Activated B cell treated with CpG ODN at 0.5 μM for 24 hours (primary cell): Measurements from ENCODE around the gene LONP2. TPM values are rescaled to one million over a fixed set of nuclear protein-coding genes. Genes with fewer than 3 reads are reported as not detected.

Experiments
- ATAC-seq: fragments of 200-7000 bp; cut with Tn5 transposase; one replicate; pipeline ENCODE4 v1.10.0; 2021; ENCODE audit warnings: low read depth, mild to moderate bottlenecking, moderate library complexity
- CTCF ChIA-PET: fragments of 350-600 bp; sonication (Branson Sonifier 250); formaldehyde crosslinking; loops from one replicate; lab custom pipeline; 2021; ENCODE audit warnings: antibody characterized with exemption; lab: Charles Lee
- POLR2A ChIA-PET: fragments of 350-600 bp; sonication (Branson Sonifier 250); formaldehyde crosslinking; loops from one replicate; lab custom pipeline; 2021; ENCODE audit warnings: antibody characterized with exemption; lab: Charles Lee
- DNase-seq: peaks from one replicate; pipeline ENCODE4 v3.0.0; 2022
- H3K27ac Mint-ChIP-seq: one replicate; pipeline ENCODE4 v1.8.0; 2020; ENCODE audit warnings: mixed read lengths
- H3K27me3 Mint-ChIP-seq: one replicate; pipeline ENCODE4 v1.8.0; 2021; ENCODE audit warnings: mixed read lengths
- H3K36me3 Mint-ChIP-seq: one replicate; pipeline ENCODE4 v1.8.0; 2021; ENCODE audit warnings: low read depth, mixed read lengths
- H3K4me1 Mint-ChIP-seq: one replicate; pipeline ENCODE4 v1.8.0; 2021; ENCODE audit warnings: mixed read lengths
- H3K4me3 Mint-ChIP-seq: one replicate; pipeline ENCODE4 v1.8.0; 2020; ENCODE audit warnings: mild to moderate bottlenecking, mixed read lengths
- H3K9me3 Mint-ChIP-seq: one replicate; pipeline ENCODE4 v1.8.0; 2020; ENCODE audit warnings: mixed read lengths
- CTCF ChIP-seq: fragments of 200-600 bp; IDR thresholded peaks from one replicate; pipeline ENCODE4 v1.8.0; 2022; ENCODE audit warnings: antibody characterized with exemption, mild to moderate bottlenecking
- intact Hi-C: fragments of 100-400 bp; cut with micrococcal nuclease; formaldehyde crosslinking; loops from one replicate; pipeline ENCODE4 v1.15.1; 2024
- total RNA-seq: library from RNA; stranded (reverse); gene quantifications from 2 replicates; pipeline ENCODE4 v1.2.3, GENCODE V29; 2022

LONP2 gene
- total RNA-seq, 1 donor from 2014 or later, result 72.7 TPM

- ATAC-seq, result no peak
- H3K27ac Mint-ChIP-seq, result no peak overlapping the region
- CTCF ChIA-PET, result no interaction called here
Measured at GRCh38 chr16:48215738-48216137, 28.4 kb upstream of the LONP2 start.

GRCh38 chr16:48217708-48218107, 26.4 kb upstream of the LONP2 start:
- no peak for ATAC-seq
- peaks cover 5% of the 10 kb centered on the region for H3K27me3 Mint-ChIP-seq
- H3K4me1 Mint-ChIP-seq, result no peaks in the 10 kb centered on the region
- no peak for DNase-seq
- no peaks in the 10 kb centered on the region for H3K9me3 Mint-ChIP-seq
- H3K27ac Mint-ChIP-seq, result no peak overlapping the region
- H3K4me3 Mint-ChIP-seq, result no peak overlapping the region
- TF ChIP-seq CTCF, result no peak
- ChIA-PET CTCF (no interaction called here), POLR2A (no interaction called here)
- intact Hi-C loops, result no loop called here
- no peaks in the 10 kb centered on the region for H3K36me3 Mint-ChIP-seq

More at GRCh38 chr16:48215738-48216137, 28.4 kb upstream of the LONP2 start:
- DNase-seq, result no peak
- no peak for TF ChIP-seq CTCF
- Mint-ChIP-seq H3K27me3 (peaks cover 5% of the 10 kb centered on the region), H3K4me1 (no peaks in the 10 kb centered on the region), H3K4me3 (no peak overlapping the region), H3K9me3 (no peaks in the 10 kb centered on the region), H3K36me3 (no peaks in the 10 kb centered on the region)
- intact Hi-C loops, result no loop called here
- POLR2A ChIA-PET, result no interaction called here

- intact Hi-C loops, result no loop called here
- no peak overlapping the region for H3K4me3 Mint-ChIP-seq
- ATAC-seq, result no peak
- no peaks in the 10 kb centered on the region for H3K36me3 Mint-ChIP-seq
- ChIA-PET POLR2A (no interaction called here), CTCF (no interaction called here)
- H3K4me1 Mint-ChIP-seq, result no peaks in the 10 kb centered on the region
- H3K27ac Mint-ChIP-seq, result no peak overlapping the region
- peaks cover 5% of the 10 kb centered on the region for H3K27me3 Mint-ChIP-seq
- no peak for TF ChIP-seq CTCF
- DNase-seq, result no peak
- no peaks in the 10 kb centered on the region for H3K9me3 Mint-ChIP-seq
Measured at GRCh38 chr16:48218473-48218872, 25.6 kb upstream of the LONP2 start.

GRCh38 chr16:48220891-48221290, 23.2 kb upstream of the LONP2 start:
- ChIA-PET POLR2A (no interaction called here), CTCF (no interaction called here)
- DNase-seq (no peak), ATAC-seq (no peak)
- no peaks in the 10 kb centered on the region for H3K4me1 Mint-ChIP-seq
- TF ChIP-seq CTCF, result no peak
- intact Hi-C loops, result no loop called here
- no peaks in the 10 kb centered on the region for H3K36me3 Mint-ChIP-seq
- no peaks in the 10 kb centered on the region for H3K27me3 Mint-ChIP-seq
- H3K27ac Mint-ChIP-seq, result no peak overlapping the region
- no peak overlapping the region for H3K4me3 Mint-ChIP-seq
- no peaks in the 10 kb centered on the region for H3K9me3 Mint-ChIP-seq

GRCh38 chr16:48223490-48223889, 20.6 kb upstream of the LONP2 start:
- CTCF ChIA-PET, result no interaction called here
- intact Hi-C loops, result no loop called here
- no peaks in the 10 kb centered on the region for H3K9me3 Mint-ChIP-seq
- H3K4me3 Mint-ChIP-seq, result no peak overlapping the region
- ATAC-seq, result no peak
- POLR2A ChIA-PET, result no interaction called here
- peaks cover 5% of the 10 kb centered on the region for H3K27me3 Mint-ChIP-seq
- H3K4me1 Mint-ChIP-seq, result no peaks in the 10 kb centered on the region
- no peaks in the 10 kb centered on the region for H3K36me3 Mint-ChIP-seq
- TF ChIP-seq CTCF, result no peak
- DNase-seq, result no peak
- no peak overlapping the region for H3K27ac Mint-ChIP-seq
